Activated T-helper 17 cell treated with anti-CD3 and anti-CD28 coated beads, Interleukin-2, amount 50 U/mL, for 72 hours (primary cell): ENCODE results near the gene KIF1A. TPM values are rescaled to one million over a fixed set of nuclear protein-coding genes. Genes with fewer than 3 reads are reported as not detected.

ENCODE experiments used
- ATAC-seq: fragments of 150-1000 bp; cut with Tn5 transposase; replicated peaks from 2 replicates; pipeline ENCODE4 v1.10.0; 2021; ENCODE audit warnings: mild to moderate bottlenecking, moderate library complexity
- H3K27ac Mint-ChIP-seq: one replicate; pipeline ENCODE4 v1.8.0; 2022; ENCODE audit warnings: mixed read lengths
- H3K27me3 Mint-ChIP-seq: one replicate; pipeline ENCODE4 v1.8.0; 2022; ENCODE audit warnings: mixed read lengths
- H3K36me3 Mint-ChIP-seq: one replicate; pipeline ENCODE4 v1.8.0; 2022; ENCODE audit warnings: low read depth, mild to moderate bottlenecking, mixed read lengths
- H3K4me1 Mint-ChIP-seq: one replicate; pipeline ENCODE4 v1.8.0; 2022; ENCODE audit warnings: mixed read lengths
- H3K4me3 Mint-ChIP-seq: one replicate; pipeline ENCODE4 v1.8.0; 2022; ENCODE audit warnings: mild to moderate bottlenecking, mixed read lengths
- H3K9me3 Mint-ChIP-seq: one replicate; pipeline ENCODE4 v1.8.0; 2022; ENCODE audit warnings: mixed read lengths
- total RNA-seq, 2 donors: library from RNA; stranded (reverse); gene quantifications; one replicate each; pipeline ENCODE4 v1.2.3, GENCODE V29; 2022

KIF1A gene
- total RNA-seq, 2 donors from 2014 or later, result 0.37 to 1.1 TPM

GRCh38 chr2:240766072-240766471 lies 53.9 kb downstream of the KIF1A start:
- no peak overlapping the region for H3K4me3 Mint-ChIP-seq
- no peaks in the 10 kb centered on the region for H3K4me1 Mint-ChIP-seq
- H3K27me3 Mint-ChIP-seq, result no peaks in the 10 kb centered on the region
- ATAC-seq, result no peak
- H3K9me3 Mint-ChIP-seq, result no peaks in the 10 kb centered on the region
- no peaks in the 10 kb centered on the region for H3K36me3 Mint-ChIP-seq
- no peak overlapping the region for H3K27ac Mint-ChIP-seq

GRCh38 chr2:240765007-240765406 lies 55.0 kb downstream of the KIF1A start:
- no peaks in the 10 kb centered on the region for H3K36me3 Mint-ChIP-seq
- H3K27ac Mint-ChIP-seq, result no peak overlapping the region
- no peak for ATAC-seq
- H3K27me3 Mint-ChIP-seq, result no peaks in the 10 kb centered on the region
- no peaks in the 10 kb centered on the region for H3K4me1 Mint-ChIP-seq
- H3K9me3 Mint-ChIP-seq, result no peaks in the 10 kb centered on the region
- no peak overlapping the region for H3K4me3 Mint-ChIP-seq

GRCh38 chr2:240764605-240765004 lies 55.4 kb downstream of the KIF1A start:
- H3K4me3 Mint-ChIP-seq, result no peak overlapping the region
- H3K36me3 Mint-ChIP-seq, result no peaks in the 10 kb centered on the region
- H3K27ac Mint-ChIP-seq, result no peak overlapping the region
- no peaks in the 10 kb centered on the region for H3K9me3 Mint-ChIP-seq
- ATAC-seq, result no peak
- H3K27me3 Mint-ChIP-seq, result no peaks in the 10 kb centered on the region
- H3K4me1 Mint-ChIP-seq, result no peaks in the 10 kb centered on the region

GRCh38 chr2:240762971-240763370 lies 57.0 kb downstream of the KIF1A start:
- ATAC-seq, result no peak
- no peaks in the 10 kb centered on the region for H3K36me3 Mint-ChIP-seq
- H3K9me3 Mint-ChIP-seq, result no peaks in the 10 kb centered on the region
- no peak overlapping the region for H3K4me3 Mint-ChIP-seq
- H3K27me3 Mint-ChIP-seq, result no peaks in the 10 kb centered on the region
- peaks cover 7% of the 10 kb centered on the region for H3K4me1 Mint-ChIP-seq
- H3K27ac Mint-ChIP-seq, result no peak overlapping the region

GRCh38 chr2:240762249-240762648 lies 57.8 kb downstream of the KIF1A start:
- H3K4me1 Mint-ChIP-seq, result peaks cover 7% of the 10 kb centered on the region
- no peaks in the 10 kb centered on the region for H3K27me3 Mint-ChIP-seq
- H3K9me3 Mint-ChIP-seq, result no peaks in the 10 kb centered on the region
- no peak for ATAC-seq
- H3K4me3 Mint-ChIP-seq, result no peak overlapping the region
- no peaks in the 10 kb centered on the region for H3K36me3 Mint-ChIP-seq
- no peak overlapping the region for H3K27ac Mint-ChIP-seq

- peaks cover 7% of the 10 kb centered on the region for H3K4me1 Mint-ChIP-seq
- H3K27ac Mint-ChIP-seq, result no peak overlapping the region
- H3K36me3 Mint-ChIP-seq, result no peaks in the 10 kb centered on the region
- H3K9me3 Mint-ChIP-seq, result no peaks in the 10 kb centered on the region
- no peak overlapping the region for H3K4me3 Mint-ChIP-seq
- H3K27me3 Mint-ChIP-seq, result no peaks in the 10 kb centered on the region
- ATAC-seq, result no peak
These were observed 59.3 kb downstream of the KIF1A start for GRCh38 chr2:240760576-240761246.

GRCh38 chr2:240760121-240760520 lies 59.9 kb downstream of the KIF1A start:
- Mint-ChIP-seq H3K36me3 (no peaks in the 10 kb centered on the region), H3K4me1 (peaks cover 7% of the 10 kb centered on the region), H3K4me3 (no peak overlapping the region), H3K9me3 (no peaks in the 10 kb centered on the region), H3K27me3 (no peaks in the 10 kb centered on the region), H3K27ac (no peak overlapping the region)
- no peak for ATAC-seq

GRCh38 chr2:240759459-240759858 lies 60.6 kb downstream of the KIF1A start:
- no peaks in the 10 kb centered on the region for H3K36me3 Mint-ChIP-seq
- no peak overlapping the region for H3K4me3 Mint-ChIP-seq
- H3K9me3 Mint-ChIP-seq, result no peaks in the 10 kb centered on the region
- ATAC-seq, result peak; percentile 94
- no peak overlapping the region for H3K27ac Mint-ChIP-seq
- H3K27me3 Mint-ChIP-seq, result no peaks in the 10 kb centered on the region
- peaks cover 7% of the 10 kb centered on the region for H3K4me1 Mint-ChIP-seq

GRCh38 chr2:240757086-240757614 lies 62.9 kb downstream of the KIF1A start:
- ATAC-seq, result no peak
- H3K4me3 Mint-ChIP-seq, result no peak overlapping the region
- H3K27me3 Mint-ChIP-seq, result no peaks in the 10 kb centered on the region
- peaks cover 7% of the 10 kb centered on the region for H3K4me1 Mint-ChIP-seq
- H3K27ac Mint-ChIP-seq, result no peak overlapping the region
- no peaks in the 10 kb centered on the region for H3K9me3 Mint-ChIP-seq
- H3K36me3 Mint-ChIP-seq, result no peaks in the 10 kb centered on the region

- no peaks in the 10 kb centered on the region for H3K9me3 Mint-ChIP-seq
- ATAC-seq, result no peak
These were observed 67.8 kb downstream of the KIF1A start for GRCh38 chr2:240752209-240752608.

GRCh38 chr2:240750409-240750808 lies 69.6 kb downstream of the KIF1A start:
- Mint-ChIP-seq H3K27ac (no peak overlapping the region), H3K4me1 (no peaks in the 10 kb centered on the region), H3K9me3 (no peaks in the 10 kb centered on the region), H3K27me3 (no peaks in the 10 kb centered on the region), H3K4me3 (no peak overlapping the region), H3K36me3 (no peaks in the 10 kb centered on the region)
- ATAC-seq, result no peak

More at GRCh38 chr2:240752209-240752608, 67.8 kb downstream of the KIF1A start:
- no peaks in the 10 kb centered on the region for H3K27me3 Mint-ChIP-seq
- no peak overlapping the region for H3K27ac Mint-ChIP-seq
- H3K4me1 Mint-ChIP-seq, result no peaks in the 10 kb centered on the region
- H3K4me3 Mint-ChIP-seq, result no peak overlapping the region
- no peaks in the 10 kb centered on the region for H3K36me3 Mint-ChIP-seq

GRCh38 chr2:240749516-240749915 lies 70.5 kb downstream of the KIF1A start:
- Mint-ChIP-seq H3K27me3 (no peaks in the 10 kb centered on the region), H3K4me1 (no peaks in the 10 kb centered on the region), H3K4me3 (no peak overlapping the region), H3K9me3 (no peaks in the 10 kb centered on the region), H3K36me3 (no peaks in the 10 kb centered on the region), H3K27ac (no peak overlapping the region)
- no peak for ATAC-seq

GRCh38 chr2:240747256-240747655 lies 72.8 kb downstream of the KIF1A start:
- Mint-ChIP-seq H3K27ac (no peak overlapping the region), H3K36me3 (no peaks in the 10 kb centered on the region), H3K4me1 (no peaks in the 10 kb centered on the region), H3K27me3 (no peaks in the 10 kb centered on the region), H3K4me3 (no peak overlapping the region), H3K9me3 (no peaks in the 10 kb centered on the region)
- ATAC-seq, result no peak

- Mint-ChIP-seq H3K27me3 (no peaks in the 10 kb centered on the region), H3K27ac (no peak overlapping the region), H3K36me3 (no peaks in the 10 kb centered on the region), H3K4me1 (no peaks in the 10 kb centered on the region), H3K9me3 (no peaks in the 10 kb centered on the region), H3K4me3 (no peak overlapping the region)
- ATAC-seq, result no peak
These were observed 73.3 kb downstream of the KIF1A start for GRCh38 chr2:240746671-240747070.

- Mint-ChIP-seq H3K9me3 (no peaks in the 10 kb centered on the region), H3K27me3 (no peaks in the 10 kb centered on the region)
These were observed 74.1 kb downstream of the KIF1A start for GRCh38 chr2:240745962-240746361.

More at GRCh38 chr2:240745962-240746361, 74.1 kb downstream of the KIF1A start:
- Mint-ChIP-seq H3K4me1 (no peaks in the 10 kb centered on the region), H3K36me3 (no peaks in the 10 kb centered on the region), H3K27ac (no peak overlapping the region), H3K4me3 (no peak overlapping the region)
- ATAC-seq, result no peak
